B cell (primary cell): Measurements from ENCODE around the gene BAK1. TPM values are rescaled to one million over a fixed set of nuclear protein-coding genes. Genes with fewer than 3 reads are reported as not detected.

Experiments
- ATAC-seq: fragments of 200-7000 bp; cut with Tn5 transposase; one replicate; pipeline ENCODE4 v1.10.0; 2021; ENCODE audit warnings: low read depth, mild to moderate bottlenecking, moderate number of reproducible peaks, moderate library complexity
- CTCF ChIA-PET: fragments of 350-600 bp; sonication (Branson Sonifier 250); formaldehyde crosslinking; loops from one replicate; lab custom pipeline; 2021; ENCODE audit warnings: antibody characterized with exemption, inconsistent platforms; lab: Charles Lee
- POLR2A ChIA-PET: fragments of 350-600 bp; sonication (Branson Sonifier 250); formaldehyde crosslinking; loops from one replicate; lab custom pipeline; 2021; ENCODE audit warnings: antibody characterized with exemption; lab: Charles Lee
- DNase-seq: peaks from one replicate; pipeline ENCODE4 v3.0.0; 2013
- H2AFZ ChIP-seq: 2 replicates; pipeline ENCODE4 v1.6.1; 2012; ENCODE audit warnings: mild to moderate bottlenecking, low read depth, low read length; ENCODE audit not compliant: insufficient read depth, poor library complexity, severe bottlenecking
- H3K27ac ChIP-seq, 2 donors: 1 replicate in 1 of 2; 2 replicates in 1 of 2; pipeline ENCODE4 v1.5.1; 2012 to 2013; ENCODE audit warnings: low read length in 2 of 2, mild to moderate bottlenecking in 2 of 2, moderate library complexity in 1 of 2
- H3K27me3 ChIP-seq, 4 experiments: fragments of 200-600 bp in 1 of 4; sonication (generic) in 1 of 4; replicated peaks in 1 of 4; 1 replicate in 2 of 4; 2 replicates in 2 of 4; pipeline versions ENCODE4 v1.6.1 to v1.7.0; 2013 to 2016; ENCODE audit warnings: low read length in 3 of 4, mild to moderate bottlenecking in 2 of 4, mixed read lengths in 1 of 4, moderate library complexity in 1 of 4; ENCODE audit not compliant: insufficient read depth in 4 of 4, control insufficient read depth in 3 of 4; ENCODE audit errors: control extremely low read depth in 1 of 4
- H3K36me3 ChIP-seq, 2 experiments: replicated peaks in 1 of 2; 1 replicate in 1 of 2; 2 replicates in 1 of 2; pipeline versions ENCODE4 v1.6.1 to v1.7.1; 2013; ENCODE audit warnings: low read length in 1 of 2; ENCODE audit not compliant: insufficient read depth in 2 of 2, control insufficient read depth in 1 of 2; ENCODE audit errors: control extremely low read depth in 1 of 2, extremely low read depth in 1 of 2
- H3K4me1 ChIP-seq, 2 donors: fragments of 200-600 bp in 1 of 2; sonication (generic) in 1 of 2; 1 replicate in 1 of 2; 2 replicates in 1 of 2; pipeline versions ENCODE4 v1.5.1 to v1.6.1; 2013 to 2017; ENCODE audit warnings: low read length in 2 of 2; ENCODE audit not compliant: control insufficient read depth in 2 of 2, insufficient read depth in 2 of 2
- H3K4me2 ChIP-seq: replicated peaks from 2 replicates; pipeline ENCODE3; 2012; ENCODE audit warnings: mild to moderate bottlenecking, low read depth, low read length; ENCODE audit not compliant: poor library complexity, severe bottlenecking
- H3K4me3 ChIP-seq, 5 experiments: fragments of 200-600 bp in 1 of 5; sonication (generic) in 1 of 5; 1 replicate in 3 of 5; 2 replicates in 2 of 5; pipeline versions ENCODE4 v1.5.1 to v1.7.0; 2011 to 2016; ENCODE audit warnings: low read length in 4 of 5, mild to moderate bottlenecking in 4 of 5, low read depth in 2 of 5, control low read depth in 1 of 5, moderate library complexity in 1 of 5; ENCODE audit not compliant: insufficient read depth in 1 of 5; ENCODE audit errors: control extremely low read depth in 1 of 5, extremely low read depth in 1 of 5
- H3K79me2 ChIP-seq: fragments of 200-600 bp; sonication (generic); one replicate; pipeline ENCODE4 v1.6.0; 2016; ENCODE audit warnings: low read length; ENCODE audit not compliant: control insufficient read depth, insufficient read depth
- H3K9ac ChIP-seq: fragments of 200-600 bp; sonication (generic); 2 replicates; pipeline ENCODE4 v1.6.1; 2017; ENCODE audit warnings: mild to moderate bottlenecking, low read length, moderate library complexity
- H3K9me3 ChIP-seq, 3 donors: one replicate each; pipeline versions ENCODE4 v1.6.1 to v1.7.1; 2013; ENCODE audit warnings: low read length in 2 of 3; ENCODE audit not compliant: control insufficient read depth in 2 of 3, insufficient read depth in 1 of 3; ENCODE audit errors: control extremely low read depth in 1 of 3
- H4K20me1 ChIP-seq: 2 replicates; pipeline ENCODE4 v1.6.0; 2012; ENCODE audit warnings: mild to moderate bottlenecking, low read length; ENCODE audit not compliant: insufficient read depth, control insufficient read depth, poor library complexity, severe bottlenecking
- H3K27ac Mint-ChIP-seq: one replicate; pipeline ENCODE4 v1.8.0; 2021; ENCODE audit warnings: mixed read lengths
- H3K27me3 Mint-ChIP-seq: one replicate; pipeline ENCODE4 v1.8.0; 2021; ENCODE audit warnings: mixed read lengths
- H3K4me1 Mint-ChIP-seq: one replicate; pipeline ENCODE4 v1.8.0; 2021; ENCODE audit warnings: mixed read lengths
- H3K4me3 Mint-ChIP-seq: one replicate; pipeline ENCODE4 v1.8.0; 2021; ENCODE audit warnings: mixed read lengths
- H3K9me3 Mint-ChIP-seq: one replicate; pipeline ENCODE4 v1.8.0; 2022; ENCODE audit warnings: mixed read lengths; ENCODE audit not compliant: insufficient read depth
- EZH2 ChIP-seq: IDR thresholded peaks from 2 replicates; pipeline ENCODE4 v1.6.1; 2012; ENCODE audit warnings: borderline replicate concordance, low read depth, mild to moderate bottlenecking, moderate library complexity, low read length; ENCODE audit not compliant: insufficient read depth, poor library complexity, severe bottlenecking
- WGBS: methylation state at CpG from one replicate; pipeline ENCODE4 v1.1.5; 2013; ENCODE audit warnings: missing lambda C conversion rate; ENCODE audit not compliant: insufficient coverage; 5-methylcytosine and 5-hydroxymethylcytosine counted together
- intact Hi-C: fragments of 100-400 bp; cut with micrococcal nuclease; formaldehyde crosslinking; loops from one replicate; pipeline ENCODE4 v1.10.0; 2022
- polyA plus RNA-seq: library from polyadenylated mRNA; depleted of rRNA; stranded (reverse); fragments of >200 nt; gene quantifications from 2 replicates; pipeline ENCODE4 v1.2.3, GENCODE V29; 2012
- total RNA-seq, 2 donors: library from RNA; stranded (reverse); fragments of 120-200 nt in 1 of 2; gene quantifications; 1 replicate in 1 of 2; 2 replicates in 1 of 2; pipeline versions ENCODE4 v1.2.3 to v1.2.4, GENCODE V29; 2013 to 2022
- TF ChIP-seq, protein P1 (sequence below): fragments of 200-600 bp; IDR thresholded peaks from one replicate; pipeline ENCODE4 v1.8.0; 2022; ENCODE audit warnings: antibody characterized with exemption, mild to moderate bottlenecking

The BAK1 gene
- total and polyA plus RNA-seq, 2 donors (not counting 1 experiment from before 2014, with no cell fraction given), result 23.3 to 34.3 TPM

DNA sequence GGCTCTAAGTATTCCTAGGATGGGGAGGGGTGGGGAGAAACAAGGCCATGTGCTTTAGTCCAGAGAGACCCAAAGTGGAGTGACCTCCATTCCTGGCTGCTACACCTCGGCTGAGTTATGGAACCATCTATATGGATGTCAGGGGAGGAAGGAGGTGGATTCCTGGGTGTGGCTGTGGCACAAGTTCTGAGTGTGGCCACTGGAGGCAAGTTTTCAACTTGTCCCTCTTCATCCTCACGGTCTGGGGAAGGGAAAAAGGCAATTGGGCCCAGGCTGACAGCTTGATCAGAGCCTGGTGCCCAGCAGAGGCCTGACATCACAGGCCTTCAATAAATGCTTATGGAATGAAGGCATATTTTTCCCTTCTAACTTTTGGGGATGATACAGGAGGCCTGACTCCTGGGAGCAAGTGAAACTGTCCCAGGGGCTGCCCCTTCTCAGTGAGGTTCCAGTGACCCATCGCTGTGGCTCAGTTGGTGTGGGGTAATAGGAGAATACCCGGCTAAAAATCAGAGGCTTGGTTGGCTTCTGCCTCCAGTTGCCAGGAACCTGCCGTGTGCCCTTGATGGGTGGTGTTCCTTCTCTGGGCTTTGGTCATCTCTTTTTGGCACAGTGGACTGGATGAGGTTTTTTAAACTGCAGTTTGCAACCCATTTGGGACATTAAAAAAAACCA lies 39.2 kb upstream of the BAK1 start:
- Histone ChIP-seq H3K4me1 (peaks cover 20 to 30% of the 10 kb centered on the region in 2 donors), H3K36me3 (no peaks in the 10 kb centered on the region), H3K79me2 (peaks cover 35% of the 10 kb centered on the region), H4K20me1 (peaks cover 24% of the 10 kb centered on the region), H3K27me3 (no peaks in the 10 kb centered on the region), H3K9ac (no peak overlapping the region), H3K4me2 (peak overlapping the region; percentile 97), H3K9me3 (no peaks in the 10 kb centered on the region), H2AFZ (no peak overlapping the region), H3K4me3 (no peak overlapping the region), H3K27ac (no peak overlapping the region)
- WGBS, result 70% methylated on average over 4 of the region's 5 CpGs
- DNase-seq, result no peak
- Mint-ChIP-seq H3K9me3 (no peaks in the 10 kb centered on the region), H3K27me3 (no peaks in the 10 kb centered on the region), H3K27ac (no peak overlapping the region), H3K4me1 (peaks cover 38% of the 10 kb centered on the region), H3K4me3 (peak overlapping the region; percentile 95)
- intact Hi-C loops, result no loop called here
- TF ChIP-seq, protein P1, sequence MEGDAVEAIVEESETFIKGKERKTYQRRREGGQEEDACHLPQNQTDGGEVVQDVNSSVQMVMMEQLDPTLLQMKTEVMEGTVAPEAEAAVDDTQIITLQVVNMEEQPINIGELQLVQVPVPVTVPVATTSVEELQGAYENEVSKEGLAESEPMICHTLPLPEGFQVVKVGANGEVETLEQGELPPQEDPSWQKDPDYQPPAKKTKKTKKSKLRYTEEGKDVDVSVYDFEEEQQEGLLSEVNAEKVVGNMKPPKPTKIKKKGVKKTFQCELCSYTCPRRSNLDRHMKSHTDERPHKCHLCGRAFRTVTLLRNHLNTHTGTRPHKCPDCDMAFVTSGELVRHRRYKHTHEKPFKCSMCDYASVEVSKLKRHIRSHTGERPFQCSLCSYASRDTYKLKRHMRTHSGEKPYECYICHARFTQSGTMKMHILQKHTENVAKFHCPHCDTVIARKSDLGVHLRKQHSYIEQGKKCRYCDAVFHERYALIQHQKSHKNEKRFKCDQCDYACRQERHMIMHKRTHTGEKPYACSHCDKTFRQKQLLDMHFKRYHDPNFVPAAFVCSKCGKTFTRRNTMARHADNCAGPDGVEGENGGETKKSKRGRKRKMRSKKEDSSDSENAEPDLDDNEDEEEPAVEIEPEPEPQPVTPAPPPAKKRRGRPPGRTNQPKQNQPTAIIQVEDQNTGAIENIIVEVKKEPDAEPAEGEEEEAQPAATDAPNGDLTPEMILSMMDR, result no peak
- no peak for TF ChIP-seq EZH2
- ATAC-seq, result no peak
- ChIA-PET POLR2A (no interaction called here), CTCF (interaction anchor here (0.9 to 1.1 kb wide), 2 partner anchors 26 to 32 kb away, joined by 3 read pairs; no protein-coding TSS in a partner anchor)

DNA sequence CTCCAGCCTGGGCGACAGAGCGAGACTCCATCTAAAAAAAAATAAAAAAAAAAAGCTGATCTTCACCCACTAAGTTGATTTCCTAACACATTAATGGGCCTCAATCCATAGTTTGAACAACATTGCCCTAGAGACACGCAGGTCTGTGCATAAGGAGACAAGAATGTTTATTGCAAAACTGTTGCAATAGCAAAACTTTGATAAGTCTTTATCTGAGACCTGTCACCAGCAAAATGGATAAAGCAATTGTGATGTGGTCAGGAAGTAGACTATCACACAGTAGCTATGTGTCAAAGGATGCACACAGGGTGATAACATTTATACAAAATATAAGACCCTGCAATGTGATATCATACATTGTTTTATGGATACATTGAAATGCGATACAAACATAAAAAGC lies 36.8 kb upstream of the BAK1 start:
- CTCF ChIA-PET, result no interaction called here
- intact Hi-C loops, result no loop called here
- Histone ChIP-seq H3K79me2 (peaks cover 11% of the 10 kb centered on the region), H2AFZ (no peak overlapping the region), H3K4me2 (no peak overlapping the region), H3K4me3 (no peak overlapping the region), H4K20me1 (no peaks in the 10 kb centered on the region), H3K9me3 (peaks cover 0 to 5% (median 0%) of the 10 kb centered on the region in 3 donors), H3K27ac (no peak overlapping the region), H3K4me1 (peaks cover 6 to 11% of the 10 kb centered on the region in 2 donors), H3K9ac (no peak overlapping the region), H3K36me3 (no peaks in the 10 kb centered on the region), H3K27me3 (no peaks in the 10 kb centered on the region)
- no peaks in the 10 kb centered on the region for H3K27me3 Mint-ChIP-seq
- H3K27ac Mint-ChIP-seq, result no peak overlapping the region
- no peak for TF ChIP-seq EZH2
- POLR2A ChIA-PET, result interaction anchor here (0.6 kb wide), 1 partner anchor 285 kb away, joined by 5 read pairs; no protein-coding TSS in a partner anchor
- ATAC-seq (no peak), DNase-seq (no peak)
- no peaks in the 10 kb centered on the region for H3K9me3 Mint-ChIP-seq
- no CpG with 5 or more reads among the region's 4 CpGs for WGBS
- no peak overlapping the region for H3K4me3 Mint-ChIP-seq
- H3K4me1 Mint-ChIP-seq, result peaks cover 14% of the 10 kb centered on the region
